ENCODE results near the gene GIPC2. TPM values are rescaled to one million over a fixed set of nuclear protein-coding genes. Genes with fewer than 3 reads are reported as not detected.

GIPC2 gene, protein sequence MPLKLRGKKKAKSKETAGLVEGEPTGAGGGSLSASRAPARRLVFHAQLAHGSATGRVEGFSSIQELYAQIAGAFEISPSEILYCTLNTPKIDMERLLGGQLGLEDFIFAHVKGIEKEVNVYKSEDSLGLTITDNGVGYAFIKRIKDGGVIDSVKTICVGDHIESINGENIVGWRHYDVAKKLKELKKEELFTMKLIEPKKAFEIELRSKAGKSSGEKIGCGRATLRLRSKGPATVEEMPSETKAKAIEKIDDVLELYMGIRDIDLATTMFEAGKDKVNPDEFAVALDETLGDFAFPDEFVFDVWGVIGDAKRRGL
- total RNA-seq (2022; extraction: Qiagen RNA extraction): 0.03 to 0.07 TPM in 2 of 5 replicates, not detected in the others

DNA sequence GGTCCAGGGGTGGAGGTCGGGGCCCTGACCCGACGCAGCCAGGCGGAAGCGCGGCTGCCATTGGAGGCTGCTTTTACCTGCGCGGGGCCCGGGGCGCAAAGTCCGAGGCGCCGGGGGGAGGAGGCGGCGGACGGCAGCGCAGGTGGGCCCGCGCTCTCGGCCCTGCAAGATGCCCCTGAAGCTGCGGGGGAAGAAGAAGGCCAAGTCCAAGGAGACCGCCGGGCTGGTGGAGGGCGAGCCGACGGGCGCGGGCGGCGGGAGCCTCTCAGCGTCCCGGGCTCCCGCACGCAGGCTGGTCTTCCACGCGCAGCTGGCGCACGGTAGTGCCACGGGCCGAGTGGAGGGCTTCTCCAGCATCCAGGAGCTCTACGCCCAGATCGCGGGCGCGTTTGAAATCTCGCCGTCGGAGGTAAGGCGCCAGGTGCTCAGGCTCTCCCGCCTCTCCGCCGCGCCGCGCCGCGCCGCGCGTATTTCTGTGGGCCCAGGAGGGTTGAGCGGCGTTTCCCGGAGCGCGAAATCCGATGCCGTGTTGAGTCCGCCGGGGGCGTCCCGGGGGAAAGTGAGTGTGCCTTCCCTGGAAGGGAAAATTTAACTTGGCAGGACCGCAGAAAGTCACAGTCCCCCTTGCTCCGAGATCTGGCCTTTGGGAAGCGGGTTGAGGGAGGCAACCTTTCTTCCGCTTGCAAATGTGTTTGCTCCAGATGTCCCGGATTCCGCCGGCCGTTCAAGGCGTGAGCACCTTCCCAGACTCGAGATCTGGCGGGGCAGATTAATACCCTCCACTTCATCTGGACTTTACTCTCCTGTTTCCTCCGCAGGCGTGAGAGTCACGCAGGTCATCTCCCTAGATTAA, at the start of gene GIPC2:
Gene GIPC2, plus strand, starts transcription at position 41 of the 853 bp plus-strand sequence. Its CDS starts 129 bp downstream, at position 170.

DNA sequence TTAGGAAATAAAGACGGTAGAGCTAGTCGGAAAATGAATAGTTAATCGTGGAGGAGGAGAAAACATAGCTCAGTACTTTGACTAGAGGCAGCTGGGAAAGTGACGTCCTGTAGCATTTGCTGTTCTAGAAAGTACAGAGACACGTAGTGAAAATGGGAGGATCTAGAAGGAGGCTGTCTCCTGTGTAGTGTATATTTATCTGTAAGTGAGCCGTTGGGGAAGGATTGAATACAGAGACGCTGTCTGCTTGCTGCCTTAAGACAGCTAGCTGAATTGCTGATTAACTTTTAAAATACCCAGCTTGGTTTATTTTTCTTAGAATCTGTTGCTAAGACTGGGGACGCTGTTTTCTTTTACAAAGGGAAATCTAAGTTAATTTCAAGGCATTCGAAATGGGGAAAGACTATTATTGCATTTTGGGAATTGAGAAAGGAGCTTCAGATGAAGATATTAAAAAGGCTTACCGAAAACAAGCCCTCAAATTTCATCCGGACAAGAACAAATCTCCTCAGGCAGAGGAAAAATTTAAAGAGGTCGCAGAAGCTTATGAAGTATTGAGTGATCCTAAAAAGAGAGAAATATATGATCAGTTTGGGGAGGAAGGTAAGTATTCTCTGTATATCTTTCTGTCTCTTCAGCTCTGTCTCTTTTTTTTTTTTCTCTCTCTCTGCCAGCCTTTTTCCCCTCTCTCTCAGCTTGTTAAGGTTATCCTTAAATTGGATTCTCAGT, 40.9 kb upstream of the GIPC2 start, which contains the start of gene DNAJB4:
Gene DNAJB4, plus strand, starts transcription at position 221 of the 729 bp plus-strand sequence. Its CDS starts 172 bp downstream, at position 393.

Other genes with a start within 250 kb of the GIPC2 start
- gene NEXN, start 157.3 kb upstream of the GIPC2 start, total RNA-seq (2022; extraction: Qiagen RNA extraction): 5.7 to 11.2 TPM (median 7.1 TPM) in 5 replicates
- 90.9 to 128 TPM (median 108 TPM) in 5 replicates for gene FUBP1, start 66.9 kb upstream of the GIPC2 start, total RNA-seq (2022; extraction: Qiagen RNA extraction)
- 39.5 to 54.4 TPM (median 48.8 TPM) in 5 replicates for gene DNAJB4, start 41.0 kb upstream of the GIPC2 start, total RNA-seq (2022; extraction: Qiagen RNA extraction)

Data from A549 treated with Mapracorat at 1 μM for 4 hours (cell line).